HG03039 (cell line): Measurements from ENCODE around the gene DCUN1D3.
"Not testable (repeated sequence)": the region's sequence is repeated elsewhere in the genome, so short reads cannot be mapped to it uniquely, and the experiment has no call there.

ENCODE experiments used
- ATAC-seq: cut with Tn5 transposase; IDR thresholded peaks from one replicate; pipeline ENCODE4 v1.9.1; 2021; ENCODE audit warnings: mild to moderate bottlenecking, moderate library complexity; ENCODE audit not compliant: unreplicated experiment

Gene DCUN1D3

DNA sequence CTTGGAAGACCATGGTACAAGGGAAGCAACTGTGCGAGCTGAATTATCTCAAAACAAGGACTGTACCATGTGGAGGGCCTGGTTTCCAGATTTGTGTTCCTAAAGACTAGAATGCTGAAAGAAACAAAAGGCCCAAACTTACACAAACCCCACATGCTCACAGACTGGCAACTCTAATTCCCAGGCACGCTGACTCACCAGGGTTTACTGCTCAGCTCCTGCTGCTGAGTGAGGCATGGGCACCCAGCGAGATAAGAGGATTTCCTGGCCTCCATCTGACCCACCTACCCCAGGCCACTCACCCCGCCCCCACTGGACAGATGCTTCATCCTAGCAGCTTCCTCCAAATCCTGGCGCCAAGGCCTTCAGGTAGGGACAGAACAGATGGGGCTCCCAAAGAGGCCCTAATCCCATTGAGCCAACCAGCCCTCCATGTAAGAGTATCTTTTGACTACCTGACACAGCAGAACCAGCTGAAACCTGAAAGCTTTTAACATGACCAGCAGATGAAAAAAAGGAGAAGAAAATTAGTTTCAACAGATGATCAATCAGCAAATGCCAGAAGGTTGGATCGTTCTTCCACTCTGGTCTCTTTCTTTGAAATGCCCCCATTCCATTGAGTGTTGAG lies 33.9 kb downstream of the DCUN1D3 start:
- ATAC-seq = no peak

DNA sequence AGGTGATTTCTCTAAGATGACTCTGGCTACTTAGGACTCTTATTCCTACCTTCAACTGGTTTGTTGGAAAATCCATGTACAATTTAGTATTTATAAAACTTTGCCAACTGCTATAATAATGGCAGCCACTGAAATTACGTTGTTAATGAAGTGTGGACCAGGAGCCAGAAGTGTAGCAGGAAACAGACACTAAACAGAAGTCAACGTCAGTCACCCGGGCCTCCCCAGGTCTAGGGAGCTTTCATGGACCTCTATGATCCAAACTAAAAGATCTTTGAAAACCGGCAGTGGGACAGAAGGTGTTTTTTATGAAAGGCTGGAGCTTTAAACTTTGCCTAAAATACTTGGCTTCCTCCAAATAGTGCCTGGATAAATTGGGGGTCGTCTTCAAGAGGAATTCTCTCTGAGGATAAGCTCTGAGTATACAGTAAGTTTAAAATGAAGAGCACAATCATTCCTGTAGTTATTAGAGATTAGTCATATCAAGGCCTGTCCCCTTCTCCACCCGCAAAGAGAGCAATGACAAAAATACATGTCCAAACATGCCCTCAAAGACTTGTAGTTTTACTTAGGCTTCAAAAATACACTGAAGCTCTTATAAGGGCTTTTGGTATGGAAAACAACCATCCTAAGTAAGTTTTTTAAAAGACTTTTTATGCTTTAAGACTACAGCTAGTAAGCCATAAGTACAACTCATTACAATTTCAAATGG lies 34.6 kb downstream of the DCUN1D3 start:
- peak; percentile 56 for ATAC-seq

GRCh38 chr16:20864376-20864775 lies 35.8 kb downstream of the DCUN1D3 start:
- ATAC-seq = not testable (repeated sequence)

GRCh38 chr16:20862162-20862960 lies 37.8 kb downstream of the DCUN1D3 start:
- no peak for ATAC-seq

DNA sequence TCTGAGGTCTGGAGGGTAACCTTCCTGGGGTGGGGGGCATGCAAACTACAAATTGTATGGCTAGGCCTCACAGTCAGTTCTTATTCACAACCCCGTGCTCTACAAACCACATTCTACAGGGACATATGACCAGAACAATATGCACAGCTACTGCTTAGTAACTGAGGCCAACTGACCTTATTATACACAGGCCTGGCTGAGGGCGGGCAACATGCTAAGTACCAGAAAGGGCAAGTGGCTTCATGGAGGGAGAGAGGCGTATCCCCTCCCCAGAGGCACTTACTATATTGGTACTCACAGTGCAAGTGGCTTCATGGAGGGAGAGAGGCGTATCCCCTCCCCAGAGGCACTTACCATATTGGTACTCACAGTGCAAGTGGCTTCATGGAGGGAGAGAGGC lies 39.2 kb downstream of the DCUN1D3 start:
- ATAC-seq = not testable (repeated sequence)

DNA sequence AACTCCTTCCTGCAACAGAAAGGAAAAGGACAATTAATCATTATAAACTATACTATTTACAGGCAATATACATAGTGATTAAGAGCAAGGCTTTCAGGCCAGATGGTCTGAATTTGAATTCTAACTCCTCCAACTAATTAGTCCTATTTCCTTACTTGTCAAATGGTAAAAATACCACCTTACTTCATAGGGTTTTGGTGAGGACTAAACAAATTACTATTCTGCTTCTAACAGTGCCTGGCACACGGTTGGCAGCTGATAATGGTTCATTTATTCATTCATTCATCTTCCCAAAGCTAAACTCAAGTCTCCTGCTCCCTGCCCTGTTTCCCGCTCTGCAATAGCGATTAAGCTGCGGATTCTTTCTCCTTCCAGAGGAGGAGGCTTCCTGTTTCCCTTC lies 39.8 kb downstream of the DCUN1D3 start:
- ATAC-seq = no peak

- ATAC-seq = no peak
Measured at GRCh38 chr16:20859699-20860098, 40.5 kb downstream of the DCUN1D3 start.

GRCh38 chr16:20859229-20859628 lies 40.9 kb downstream of the DCUN1D3 start:
- no peak for ATAC-seq

DNA sequence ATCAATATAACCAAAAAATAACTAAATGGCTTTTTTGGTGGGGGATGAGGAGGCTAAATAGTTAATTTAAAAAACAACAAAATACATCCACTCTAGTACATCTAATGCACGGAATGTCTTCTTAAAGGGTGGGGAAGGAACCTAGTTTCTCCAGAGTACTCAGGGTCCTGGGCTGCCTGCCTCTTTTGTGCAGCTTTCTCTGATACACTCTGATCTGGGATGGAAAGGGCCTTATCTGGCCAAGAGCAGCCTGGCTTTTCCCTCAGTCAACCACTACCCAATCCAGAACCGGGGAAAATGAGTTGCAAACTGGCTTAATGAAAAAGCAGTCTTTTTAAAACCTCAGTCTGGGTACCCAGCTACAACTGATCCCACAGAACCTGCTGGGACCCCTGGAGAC lies 42.9 kb downstream of the DCUN1D3 start:
- no peak for ATAC-seq

GRCh38 chr16:20854963-20855362 lies 45.2 kb downstream of the DCUN1D3 start:
- ATAC-seq = no peak

GRCh38 chr16:20853981-20854620 lies 46.1 kb downstream of the DCUN1D3 start:
- ATAC-seq = no peak

DNA sequence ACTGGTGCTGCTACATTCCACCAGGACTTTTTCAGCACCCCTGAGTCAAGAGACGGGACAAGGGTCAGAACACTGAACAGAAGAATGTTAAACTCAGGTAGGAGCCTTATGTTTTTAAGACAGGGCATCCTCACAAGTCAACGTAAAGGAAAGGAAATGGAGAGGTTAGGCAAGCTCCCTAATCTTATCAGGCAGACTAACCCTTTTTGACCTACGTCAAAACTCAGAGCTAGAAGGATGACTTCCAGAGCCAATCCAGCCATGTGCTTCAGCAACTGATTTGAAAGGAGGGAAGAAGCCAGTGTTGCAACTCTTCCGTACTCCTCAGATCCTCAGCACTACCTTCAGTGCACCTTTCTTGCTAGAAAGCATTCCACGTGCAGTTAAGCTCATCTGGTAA lies 47.0 kb downstream of the DCUN1D3 start:
- no peak for ATAC-seq

DNA sequence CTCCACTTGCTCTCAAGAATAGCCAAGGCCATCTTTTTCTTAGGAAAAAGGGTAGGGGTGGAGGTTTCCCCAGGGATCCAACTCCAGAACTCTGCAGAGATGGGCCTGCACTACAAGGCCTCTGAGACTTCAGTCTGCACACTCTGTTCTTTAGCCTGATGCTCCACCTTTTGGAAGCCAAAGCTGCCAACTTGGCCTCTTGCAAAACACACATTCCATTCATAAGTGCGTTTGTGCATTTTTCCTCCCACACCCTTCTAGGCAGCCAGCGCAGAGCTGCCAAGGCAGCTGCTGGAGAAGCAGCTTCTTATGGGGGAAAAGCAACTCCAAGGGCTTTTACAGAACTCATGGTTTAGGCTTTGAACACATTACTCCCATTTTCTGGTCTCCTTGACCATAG lies 48.6 kb downstream of the DCUN1D3 start:
- ATAC-seq = no peak

DNA sequence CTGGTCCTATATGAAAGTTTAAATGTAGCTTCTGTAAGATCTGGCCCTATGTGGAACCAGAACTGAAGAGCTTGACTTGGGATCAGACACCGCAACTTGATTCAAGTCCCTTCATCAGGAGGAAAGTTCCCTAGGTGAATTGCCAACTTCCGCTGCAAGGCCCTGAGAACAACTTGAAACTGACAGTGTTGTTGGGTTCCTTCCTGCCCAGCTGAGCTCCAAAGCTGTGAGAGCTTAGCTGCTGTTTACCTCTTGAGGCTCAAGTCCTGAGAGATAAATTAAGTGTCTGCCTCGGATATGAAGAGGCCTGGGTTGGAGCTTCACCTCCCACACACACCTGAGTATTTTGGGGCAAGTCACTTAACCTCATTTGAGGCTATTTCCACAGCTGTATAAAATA lies 49.2 kb downstream of the DCUN1D3 start:
- ATAC-seq = no peak

DNA sequence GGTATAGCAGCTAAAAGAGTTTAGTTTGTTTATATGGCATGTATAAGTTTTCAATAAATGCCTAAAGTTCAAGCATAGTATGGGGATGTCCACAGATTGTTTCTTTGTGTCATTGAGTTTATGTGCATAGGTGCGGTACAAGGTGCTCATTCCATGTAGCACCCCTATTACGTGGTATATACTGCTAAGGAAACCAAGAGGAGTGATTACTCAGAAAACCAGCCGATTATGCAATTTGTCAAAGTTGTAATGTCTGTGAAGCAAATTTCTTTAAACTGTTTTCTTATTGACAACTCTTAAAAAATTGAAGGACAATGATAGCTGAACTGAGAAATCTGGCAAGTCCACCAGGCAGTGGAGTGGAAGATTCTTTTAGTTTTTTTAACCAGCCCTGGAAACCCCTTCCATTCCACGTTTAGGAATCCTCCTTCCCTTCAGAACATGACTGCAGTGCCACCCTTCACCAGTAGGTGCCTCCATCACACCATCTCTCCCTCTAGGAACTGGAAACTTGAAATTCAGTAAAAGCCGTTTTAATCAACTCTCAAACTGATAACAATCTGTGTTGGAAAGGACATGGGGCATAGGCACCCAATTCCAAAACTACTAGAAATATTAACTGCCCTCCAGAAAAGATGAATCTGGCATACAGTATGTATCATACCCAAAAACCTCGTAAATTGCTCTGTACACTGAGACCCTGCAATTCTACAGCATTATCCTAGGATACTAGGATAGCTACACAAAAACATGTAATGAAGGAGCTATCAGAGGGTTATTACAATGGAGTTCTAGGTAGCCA lies 50.4 kb downstream of the DCUN1D3 start:
- ATAC-seq = no peak

DNA sequence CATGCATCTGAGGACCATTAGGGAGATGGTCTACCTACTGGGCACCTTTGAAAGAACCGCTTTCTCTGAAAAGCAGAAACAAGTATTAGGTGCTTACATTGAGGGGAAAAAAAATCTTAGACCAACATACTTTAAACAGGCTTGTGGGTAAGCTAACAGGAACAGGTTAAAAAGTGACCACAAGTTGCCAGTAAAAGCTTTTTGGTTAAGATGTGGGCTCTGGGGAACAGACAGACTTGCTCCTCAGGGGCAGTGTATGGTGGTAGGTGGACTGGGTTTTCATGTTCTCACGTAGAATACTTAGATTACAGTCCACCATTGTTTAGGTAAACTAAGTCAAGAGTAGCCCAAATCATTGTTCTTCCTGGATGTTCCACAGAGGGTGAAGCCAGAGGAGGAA lies 52.6 kb downstream of the DCUN1D3 start:
- ATAC-seq = no peak

DNA sequence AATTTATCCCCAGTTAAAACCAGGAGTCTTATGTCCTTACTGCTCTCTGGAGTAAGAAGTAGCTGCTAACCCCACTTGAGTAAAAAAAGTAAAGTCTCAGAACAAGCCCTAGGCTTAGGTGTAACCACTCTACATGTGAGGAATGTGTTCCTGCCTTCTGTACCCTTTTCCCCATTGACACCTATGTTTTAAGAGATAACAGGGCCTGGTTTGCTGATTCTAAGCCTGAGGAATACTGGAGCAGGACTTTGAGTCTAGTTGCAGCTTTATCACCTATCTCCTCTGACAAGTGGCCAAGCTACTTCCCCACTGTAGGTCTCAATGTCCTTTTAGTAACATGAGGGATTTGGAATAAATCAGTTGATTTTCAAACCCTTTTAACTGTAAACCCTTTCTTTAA lies 53.6 kb downstream of the DCUN1D3 start:
- ATAC-seq = no peak

DNA sequence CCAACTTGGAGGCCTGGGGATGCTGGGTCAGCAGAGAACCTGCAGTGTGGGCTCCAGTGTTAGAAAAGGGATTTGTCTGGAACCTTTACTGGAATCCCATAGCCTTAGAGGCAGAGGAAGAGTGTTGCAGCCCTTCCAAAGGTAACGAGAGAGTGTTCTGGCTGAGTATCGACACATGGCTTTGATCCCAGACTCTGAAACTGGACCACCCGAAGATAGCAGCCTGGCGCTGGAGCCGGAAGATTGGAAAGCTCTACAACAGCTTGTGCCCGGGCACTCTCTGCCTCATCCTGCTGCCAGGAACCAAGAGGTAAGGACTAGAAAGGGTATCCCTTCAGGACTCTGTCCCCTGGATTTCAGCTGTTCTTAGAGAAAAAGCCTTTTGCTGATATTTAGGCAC lies 54.1 kb downstream of the DCUN1D3 start:
- ATAC-seq = no peak

DNA sequence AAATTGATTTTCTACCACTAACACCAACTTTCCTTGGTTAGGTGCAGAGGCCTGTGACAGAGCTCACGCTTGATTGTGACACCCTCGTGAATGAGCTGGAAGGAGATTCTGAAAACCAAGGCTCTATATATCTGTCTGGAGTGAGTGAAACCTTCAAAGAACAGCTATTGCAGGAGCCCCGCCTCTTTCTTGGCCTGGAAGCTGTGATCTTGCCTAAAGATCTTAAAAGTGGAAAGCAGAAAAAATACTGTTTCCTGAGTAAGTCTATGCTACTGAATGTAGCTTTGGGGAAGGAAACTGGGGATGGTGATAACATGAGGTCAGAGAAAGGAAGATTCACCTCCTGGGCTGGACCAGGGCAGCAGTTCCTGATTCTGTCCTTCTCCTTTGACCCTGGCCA lies 55.6 kb downstream of the DCUN1D3 start:
- ATAC-seq = no peak

DNA sequence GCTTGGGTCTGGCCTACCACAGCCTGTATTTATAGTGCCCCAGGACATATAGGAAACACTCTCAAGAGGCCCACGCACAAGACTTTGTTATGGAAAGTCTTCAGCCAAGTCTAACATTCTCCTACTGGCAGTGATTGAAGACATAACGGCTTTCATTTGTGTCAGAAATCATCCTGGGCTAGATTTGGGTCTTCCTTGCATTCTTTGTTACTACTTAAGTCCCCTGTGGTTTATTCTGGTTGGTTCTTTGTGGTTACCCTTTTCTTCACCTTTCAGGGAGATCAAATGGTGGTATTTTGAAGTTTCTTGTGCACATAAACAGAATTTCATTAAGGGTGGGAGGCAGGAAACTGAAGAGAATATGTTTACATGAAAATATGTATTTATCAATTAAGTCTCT lies 56.1 kb downstream of the DCUN1D3 start:
- no peak for ATAC-seq

GRCh38 chr16:20839504-20839903 lies 60.7 kb downstream of the DCUN1D3 start:
- no peak for ATAC-seq
